Motor neuron (in vitro differentiated cells): ENCODE measurements around the gene FCGR1A. TPM values are rescaled to one million over a fixed set of nuclear protein-coding genes. Genes with fewer than 3 reads are reported as not detected.
A peak's percentile ranks its signal among the peaks of the same experiment; 100 is the strongest.
"Not testable (repeated sequence)": the region's sequence is repeated elsewhere in the genome, so short reads cannot be mapped to it uniquely, and the experiment has no call there.

Source experiments
- ATAC-seq, 8 experiments: fragments of 200-7000 bp; cut with Tn5 transposase; replicated peaks in 6 of 8; 2 replicates each; pipeline ENCODE4 v1.8.0; 2021; ENCODE audit warnings: mild to moderate bottlenecking in 8 of 8, moderate library complexity in 8 of 8
- H3K27ac ChIP-seq, 2 donors: fragments of 250-450 bp; sonication (Bioruptor Pico); 2 replicates each; pipeline ENCODE4 v1.9.0; 2021; ENCODE audit warnings: antibody characterized with exemption in 2 of 2, mild to moderate bottlenecking in 2 of 2, moderate library complexity in 1 of 2
- H3K4me1 ChIP-seq, 2 donors: fragments of 250-450 bp; sonication (Bioruptor Pico); replicated peaks in 1 of 2; 2 replicates each; pipeline ENCODE4 v1.6.1; 2021; ENCODE audit warnings: antibody characterized with exemption in 2 of 2, mild to moderate bottlenecking in 2 of 2, moderate library complexity in 1 of 2
- H3K4me3 ChIP-seq, 5 donors: fragments of 250-450 bp; sonication (Bioruptor Pico); 2 replicates each; pipeline ENCODE4 v1.9.0; 2021; ENCODE audit warnings: antibody characterized with exemption in 5 of 5, mild to moderate bottlenecking in 5 of 5, moderate library complexity in 4 of 5
- WGBS, 10 experiments: fragments of 450-650 bp; shearing (Covaris generic); methylation state at CpG; one replicate each; pipeline ENCODE4 v1.0.0; 2022; 5-methylcytosine and 5-hydroxymethylcytosine counted together
- in situ Hi-C, 9 experiments: fragments of 400-800 bp; cut with MboI; loops; one replicate each; pipeline ENCODE4 v1.15.0; 2021; ENCODE audit warnings: low sequenced_read_pairs in 9 of 9, low pct_unique_long_range_greater_than_20kb in 2 of 9; ENCODE audit not compliant: unreplicated experiment in 9 of 9
- total RNA-seq, 8 experiments: library from RNA; unstranded; fragments of 300-600 nt; gene quantifications; 2 replicates each; pipeline versions ENCODE4 v1.2.3 to v1.2.4, GENCODE V29; 2022

FCGR1A gene
- total RNA-seq, 8 experiments from 2014 or later = 0.63 to 5.9 (median 1.4) TPM; not detected in 1

- H3K4me3 ChIP-seq, H3K27ac ChIP-seq, H3K4me1 ChIP-seq, in situ Hi-C loops, ATAC-seq: not testable (repeated sequence)
- WGBS, 10 experiments = no CpG with 5 or more reads among the region's 2 CpGs
Measured at GRCh38 chr1:149762294-149762693, 20.2 kb upstream of the FCGR1A start.

- H3K4me3 ChIP-seq, in situ Hi-C loops, ATAC-seq, H3K4me1 ChIP-seq, H3K27ac ChIP-seq: not testable (repeated sequence)
- WGBS, 10 experiments = no CpG with 5 or more reads among the region's 1 CpG
Measured at GRCh38 chr1:149764087-149764800, 18.2 kb upstream of the FCGR1A start.

- in situ Hi-C loops, H3K4me3 ChIP-seq, H3K4me1 ChIP-seq, H3K27ac ChIP-seq, ATAC-seq: not testable (repeated sequence)
- no CpG with 5 or more reads among the region's 1 CpG for WGBS, 10 experiments
Measured at GRCh38 chr1:149766241-149766640, 16.3 kb upstream of the FCGR1A start.

GRCh38 chr1:149769216-149769615 lies 13.3 kb upstream of the FCGR1A start:
- H3K4me1 ChIP-seq, H3K27ac ChIP-seq, in situ Hi-C loops, ATAC-seq, H3K4me3 ChIP-seq: not testable (repeated sequence)
- no CpG with 5 or more reads among the region's 1 CpG for WGBS, 10 experiments

- ATAC-seq, H3K4me1 ChIP-seq, H3K4me3 ChIP-seq, in situ Hi-C loops, H3K27ac ChIP-seq: not testable (repeated sequence)
- no CpG with 5 or more reads among the region's 4 CpGs for WGBS, 10 experiments
Measured at GRCh38 chr1:149770661-149771060, 11.8 kb upstream of the FCGR1A start.

GRCh38 chr1:149771653-149772425 lies 10.7 kb upstream of the FCGR1A start:
- H3K4me1 ChIP-seq, ATAC-seq, in situ Hi-C loops, H3K4me3 ChIP-seq, H3K27ac ChIP-seq: not testable (repeated sequence)
- WGBS, 10 experiments = 0% methylated on average over 1 of the region's 4 CpGs; no CpG with 5 or more reads in 9 of the 10 experiments

GRCh38 chr1:149775510-149776147 lies 6.9 kb upstream of the FCGR1A start:
- H3K27ac ChIP-seq, H3K4me1 ChIP-seq, in situ Hi-C loops, H3K4me3 ChIP-seq: not testable (repeated sequence)
- WGBS, 10 experiments = no CpG with 5 or more reads among the region's 3 CpGs
- peak in 5 of 8 experiments; percentile 24 to 92 (median 56) for ATAC-seq

- H3K27ac ChIP-seq, H3K4me3 ChIP-seq, H3K4me1 ChIP-seq, ATAC-seq, in situ Hi-C loops: not testable (repeated sequence)
- no CpG with 5 or more reads among the region's 3 CpGs for WGBS, 10 experiments
Measured at GRCh38 chr1:149777084-149777483, 5.4 kb upstream of the FCGR1A start.

GRCh38 chr1:149778313-149778712 lies 4.2 kb upstream of the FCGR1A start:
- H3K4me3 ChIP-seq, in situ Hi-C loops, H3K4me1 ChIP-seq, H3K27ac ChIP-seq: not testable (repeated sequence)
- no CpG with 5 or more reads among the region's 1 CpG for WGBS, 10 experiments
- ATAC-seq = peak in 5 of 8 experiments; percentile 56 to 84 (median 68)

- ATAC-seq = peak in 2 of 8 experiments; percentile 33 to 38
- not testable (repeated sequence) for H3K4me3 ChIP-seq
Measured at GRCh38 chr1:149781413-149781984, 995 bp upstream of the FCGR1A start.

GRCh38 chr1:149783289-149783688 lies 795 bp downstream of the FCGR1A start:
- H3K4me1 ChIP-seq, in situ Hi-C loops, H3K4me3 ChIP-seq, H3K27ac ChIP-seq, ATAC-seq: not testable (repeated sequence)
- WGBS, 10 experiments = no CpG with 5 or more reads among the region's 2 CpGs

More at GRCh38 chr1:149781413-149781984, 995 bp upstream of the FCGR1A start:
- H3K27ac ChIP-seq, H3K4me1 ChIP-seq, in situ Hi-C loops: not testable (repeated sequence)
- WGBS, 10 experiments = 80 to 100% methylated on average over 1 of the region's 5 CpGs; no CpG with 5 or more reads in 8 of the 10 experiments

GRCh38 chr1:149783868-149784267 lies 1.4 kb downstream of the FCGR1A start:
- WGBS, 10 experiments = no CpG with 5 or more reads among the region's 4 CpGs
- H3K27ac ChIP-seq, H3K4me1 ChIP-seq, in situ Hi-C loops, H3K4me3 ChIP-seq: not testable (repeated sequence)
- ATAC-seq = peak in 2 of 8 experiments; percentile 36 to 53
